Body of pancreas (tissue), 4 donors: Measurements from ENCODE around the gene IL22RA2. TPM values are rescaled to one million over a fixed set of nuclear protein-coding genes. Genes with fewer than 3 reads are reported as not detected.
"Not testable (repeated sequence)": the region's sequence is repeated elsewhere in the genome, so short reads cannot be mapped to it uniquely, and the experiment has no call there.

Experiments
- ATAC-seq: fragments of 150-250 bp; one replicate; pipeline ENCODE4 v1.9.1; 2016
- DNase-seq, 4 donors: peaks; one replicate each; pipeline ENCODE4 v3.0.0-alpha.2; 2019
- H3K27ac ChIP-seq, 4 donors: fragments of 200-600 bp; sonication (generic); 1 replicate in 3 of 4; 2 replicates in 1 of 4; pipeline versions ENCODE4 v1.5.1 to v1.6.1; 2016 to 2019; ENCODE audit warnings: mild to moderate bottlenecking in 1 of 4, mixed read lengths in 1 of 4, moderate library complexity in 1 of 4
- H3K27me3 ChIP-seq, 2 donors: fragments of 200-600 bp; sonication (generic); one replicate each; pipeline ENCODE4 v1.6.0; 2016; ENCODE audit warnings: mild to moderate bottlenecking in 1 of 2
- H3K36me3 ChIP-seq, 2 donors: fragments of 200-600 bp; sonication (generic); replicated peaks in 1 of 2; 2 replicates each; pipeline ENCODE4 v1.5.1; 2016; ENCODE audit warnings: low read depth in 2 of 2; ENCODE audit not compliant: insufficient read depth in 1 of 2
- H3K4me1 ChIP-seq: fragments of 200-600 bp; sonication (generic); one replicate; pipeline ENCODE4 v1.6.0; 2016
- H3K4me3 ChIP-seq, 2 donors: fragments of 200-600 bp; sonication (generic); 1 replicate in 1 of 2; 2 replicates in 1 of 2; pipeline ENCODE4 v1.5.1; 2016 to 2019
- H3K9me3 ChIP-seq, 3 donors: fragments of 200-600 bp; sonication (generic); 1 replicate in 2 of 3; 2 replicates in 1 of 3; pipeline ENCODE4 v1.5.1; 2016
- POLR2A ChIP-seq, 3 donors: fragments of 450-650 bp; IDR thresholded peaks; one replicate each; pipeline ENCODE4 v1.6.1; 2016; ENCODE audit warnings: antibody characterized with exemption in 3 of 3, mild to moderate bottlenecking in 2 of 3
- WGBS, 2 donors: methylation state at CpG; one replicate each; pipeline ENCODE4 v1.1.5; 2017; 5-methylcytosine and 5-hydroxymethylcytosine counted together
- intact Hi-C: fragments of 100-400 bp; cut with DNase I; formaldehyde crosslinking; loops from one replicate; pipeline ENCODE4 v1.15.1; 2023
- total RNA-seq, 2 donors: library from RNA; depleted of rRNA; stranded (reverse); fragments of >200 nt; gene quantifications; one replicate each; pipeline ENCODE4 v1.1.0, GENCODE V29; 2016
- TF ChIP-seq, protein P1 (sequence below), 7 experiments: fragments of 450-650 bp in 4 of 7; fragments of 200-600 bp in 3 of 7; sonication (generic) in 3 of 7; IDR thresholded peaks; one replicate each; pipeline ENCODE4 v1.5.1; 2016 to 2019; ENCODE audit warnings: antibody characterized with exemption in 7 of 7

The IL22RA2 gene
- total RNA-seq, 2 donors from 2014 or later: not detected

- 87 to 90% methylated on average over 2 of the region's 2 CpGs for WGBS, 2 donors
- peaks cover 5% of the 10 kb centered on the region for H3K4me1 ChIP-seq
- no peaks in the 10 kb centered on the region for H3K36me3 ChIP-seq
- H3K27ac ChIP-seq: no peak overlapping the region
- ATAC-seq (no peak), DNase-seq (no peak)
- no peaks in the 10 kb centered on the region for H3K27me3 ChIP-seq
- intact Hi-C loops: no loop called here
- H3K4me3 ChIP-seq: no peak overlapping the region
- TF ChIP-seq POLR2A (IDR thresholded peaks at IDR 0.05): no peak
- TF ChIP-seq, protein P1, sequence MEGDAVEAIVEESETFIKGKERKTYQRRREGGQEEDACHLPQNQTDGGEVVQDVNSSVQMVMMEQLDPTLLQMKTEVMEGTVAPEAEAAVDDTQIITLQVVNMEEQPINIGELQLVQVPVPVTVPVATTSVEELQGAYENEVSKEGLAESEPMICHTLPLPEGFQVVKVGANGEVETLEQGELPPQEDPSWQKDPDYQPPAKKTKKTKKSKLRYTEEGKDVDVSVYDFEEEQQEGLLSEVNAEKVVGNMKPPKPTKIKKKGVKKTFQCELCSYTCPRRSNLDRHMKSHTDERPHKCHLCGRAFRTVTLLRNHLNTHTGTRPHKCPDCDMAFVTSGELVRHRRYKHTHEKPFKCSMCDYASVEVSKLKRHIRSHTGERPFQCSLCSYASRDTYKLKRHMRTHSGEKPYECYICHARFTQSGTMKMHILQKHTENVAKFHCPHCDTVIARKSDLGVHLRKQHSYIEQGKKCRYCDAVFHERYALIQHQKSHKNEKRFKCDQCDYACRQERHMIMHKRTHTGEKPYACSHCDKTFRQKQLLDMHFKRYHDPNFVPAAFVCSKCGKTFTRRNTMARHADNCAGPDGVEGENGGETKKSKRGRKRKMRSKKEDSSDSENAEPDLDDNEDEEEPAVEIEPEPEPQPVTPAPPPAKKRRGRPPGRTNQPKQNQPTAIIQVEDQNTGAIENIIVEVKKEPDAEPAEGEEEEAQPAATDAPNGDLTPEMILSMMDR (IDR thresholded peaks at IDR 0.05): no peak
- H3K9me3 ChIP-seq: no peaks in the 10 kb centered on the region
These were observed 62.0 kb downstream of the IL22RA2 start for GRCh38 chr6:137111296-137112066.

DNA sequence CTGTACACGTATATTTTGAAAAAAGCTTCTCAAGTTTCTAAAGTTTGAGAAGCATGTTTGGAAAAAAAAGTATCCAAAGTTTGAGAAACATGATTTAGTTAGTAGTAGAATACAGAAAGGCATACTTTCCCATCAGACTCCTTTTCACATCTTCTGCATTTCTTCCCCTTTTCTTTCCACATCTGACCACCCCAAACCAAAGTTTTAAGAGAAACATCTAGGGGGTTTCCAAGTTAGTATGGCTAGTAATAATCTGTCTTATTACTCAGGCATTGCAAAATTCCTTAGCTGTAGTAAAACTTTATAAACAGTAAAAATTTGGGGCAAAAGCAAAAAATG, 65.7 kb downstream of the IL22RA2 start:
- DNase-seq (no peak), ATAC-seq (no peak)
- intact Hi-C loops: no loop called here
- Histone ChIP-seq H3K27ac (peak overlapping the region in 1 of 4 donors; percentile 28), H3K9me3 (no peaks in the 10 kb centered on the region), H3K4me3 (no peak overlapping the region), H3K36me3 (no peaks in the 10 kb centered on the region), H3K27me3 (no peaks in the 10 kb centered on the region), H3K4me1 (peaks cover 5% of the 10 kb centered on the region)
- WGBS, 2 donors: 23 to 39% methylated on average over 1 of the region's 1 CpG
- no peak for TF ChIP-seq POLR2A (IDR thresholded peaks at IDR 0.05)
- TF ChIP-seq, protein P1 (IDR thresholded peaks at IDR 0.05): no peak

DNA sequence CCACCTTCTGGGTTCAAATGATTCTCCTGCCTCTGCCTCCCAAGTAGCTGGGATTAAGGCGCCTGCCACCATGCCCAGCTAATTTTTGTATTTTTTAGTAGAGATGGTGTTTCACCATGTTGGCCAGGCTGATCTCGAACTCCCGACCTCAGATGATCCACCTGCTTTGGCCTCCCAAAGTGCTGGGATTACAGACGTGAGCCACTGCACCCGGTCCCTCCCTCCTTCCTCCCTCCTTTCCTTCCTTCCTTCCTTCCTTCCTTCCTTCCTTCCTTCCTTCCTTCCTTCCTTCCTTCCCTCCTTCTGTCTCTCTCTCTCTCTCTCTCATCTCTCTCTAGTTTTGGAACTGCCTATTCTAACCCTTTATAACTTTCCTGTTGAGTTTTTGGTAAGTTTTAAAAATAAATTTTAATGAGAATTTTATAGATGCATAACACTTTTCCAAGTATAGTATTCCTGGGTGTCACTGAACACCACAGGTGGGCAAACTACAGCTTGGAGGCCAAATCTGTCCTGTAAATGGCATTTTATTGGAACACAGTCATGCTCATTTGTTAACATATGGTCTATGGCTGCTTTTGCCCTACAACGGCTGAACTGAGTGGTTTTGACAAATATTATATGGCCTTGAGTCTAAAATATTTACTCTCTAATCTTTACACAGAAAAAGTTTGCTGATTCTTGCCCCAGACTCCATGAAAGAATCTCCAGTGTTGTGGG, 66.2 kb downstream of the IL22RA2 start:
- H3K36me3 ChIP-seq, DNase-seq, H3K4me1 ChIP-seq, H3K4me3 ChIP-seq, H3K27me3 ChIP-seq, ATAC-seq, H3K9me3 ChIP-seq, intact Hi-C loops: not testable (repeated sequence)
- H3K27ac ChIP-seq: peak overlapping the region in 1 of 4 donors; percentile 28
- whole genome bisulfite sequencing, 2 donors: 79 to 84% methylated on average over 6 of the region's 6 CpGs

DNA sequence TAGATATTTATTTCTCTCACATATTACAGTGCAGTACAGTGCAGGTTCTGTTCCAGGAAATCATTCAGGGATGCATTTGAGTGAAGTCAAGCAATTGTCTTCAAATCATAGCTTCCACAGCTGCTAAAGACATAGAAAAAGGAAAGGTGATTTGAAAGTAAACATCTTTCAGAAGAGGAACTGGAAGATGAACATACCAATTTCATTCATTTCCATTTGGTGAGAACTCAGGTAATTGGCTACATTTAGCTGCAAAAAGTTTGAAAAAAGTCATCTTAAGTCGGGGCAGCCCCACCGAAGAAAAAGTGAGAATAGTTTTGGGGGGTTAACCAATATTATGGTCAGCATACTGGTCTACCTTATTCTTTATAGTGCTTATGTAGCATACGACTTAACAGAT, 67.3 kb downstream of the IL22RA2 start:
- Histone ChIP-seq H3K27ac (no peak overlapping the region), H3K36me3 (no peaks in the 10 kb centered on the region), H3K4me1 (peaks cover 5% of the 10 kb centered on the region), H3K4me3 (no peak overlapping the region), H3K9me3 (no peaks in the 10 kb centered on the region), H3K27me3 (no peaks in the 10 kb centered on the region)
- 91 to 94% methylated on average over 3 of the region's 3 CpGs for WGBS, 2 donors
- ATAC-seq (no peak), DNase-seq (no peak)
- intact Hi-C loops: no loop called here
- TF ChIP-seq POLR2A (IDR thresholded peaks at IDR 0.05): no peak
- TF ChIP-seq, protein P1 (IDR thresholded peaks at IDR 0.05): no peak

DNA sequence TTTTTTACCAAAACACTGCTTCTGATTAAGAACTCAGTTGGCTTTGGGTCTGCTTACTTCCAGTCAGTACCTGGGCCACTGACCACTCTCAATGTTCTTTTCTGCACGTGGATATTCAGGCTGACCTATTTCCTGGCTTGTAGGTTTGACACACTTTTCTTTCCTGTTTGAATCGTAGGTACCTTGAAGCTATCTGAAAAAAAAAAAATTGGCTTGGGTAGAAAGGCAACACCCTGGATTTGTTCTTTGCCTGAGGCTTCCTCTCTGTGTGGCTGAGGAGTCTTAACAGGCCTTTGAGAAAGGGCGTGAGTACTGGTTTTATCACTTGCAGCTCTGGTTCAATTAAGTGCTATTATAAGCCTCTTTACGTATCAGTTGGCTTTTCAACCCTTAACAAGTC, 68.1 kb downstream of the IL22RA2 start:
- ATAC-seq: no peak
- Histone ChIP-seq H3K4me1 (peaks cover 5% of the 10 kb centered on the region), H3K9me3 (no peaks in the 10 kb centered on the region), H3K27ac (no peak overlapping the region), H3K4me3 (no peak overlapping the region), H3K36me3 (no peaks in the 10 kb centered on the region), H3K27me3 (no peaks in the 10 kb centered on the region)
- no peak for TF ChIP-seq POLR2A (IDR thresholded peaks at IDR 0.05)
- TF ChIP-seq, protein P1 (IDR thresholded peaks at IDR 0.05): no peak
- DNase-seq: no peak
- WGBS, 2 donors: 65 to 82% methylated on average over 4 of the region's 4 CpGs
- intact Hi-C loops: no loop called here
